NCI-H2196 treated with DMSO at 0.1 percent for 48 hours (cell line): ENCODE measurements around the gene PEX11G.

Experiments used
- DNase-seq: peaks from one replicate; lab custom pipeline; 2025; ENCODE audit not compliant: unreplicated experiment; lab: John Stamatoyannopoulos, UW

The PEX11G gene

DNA sequence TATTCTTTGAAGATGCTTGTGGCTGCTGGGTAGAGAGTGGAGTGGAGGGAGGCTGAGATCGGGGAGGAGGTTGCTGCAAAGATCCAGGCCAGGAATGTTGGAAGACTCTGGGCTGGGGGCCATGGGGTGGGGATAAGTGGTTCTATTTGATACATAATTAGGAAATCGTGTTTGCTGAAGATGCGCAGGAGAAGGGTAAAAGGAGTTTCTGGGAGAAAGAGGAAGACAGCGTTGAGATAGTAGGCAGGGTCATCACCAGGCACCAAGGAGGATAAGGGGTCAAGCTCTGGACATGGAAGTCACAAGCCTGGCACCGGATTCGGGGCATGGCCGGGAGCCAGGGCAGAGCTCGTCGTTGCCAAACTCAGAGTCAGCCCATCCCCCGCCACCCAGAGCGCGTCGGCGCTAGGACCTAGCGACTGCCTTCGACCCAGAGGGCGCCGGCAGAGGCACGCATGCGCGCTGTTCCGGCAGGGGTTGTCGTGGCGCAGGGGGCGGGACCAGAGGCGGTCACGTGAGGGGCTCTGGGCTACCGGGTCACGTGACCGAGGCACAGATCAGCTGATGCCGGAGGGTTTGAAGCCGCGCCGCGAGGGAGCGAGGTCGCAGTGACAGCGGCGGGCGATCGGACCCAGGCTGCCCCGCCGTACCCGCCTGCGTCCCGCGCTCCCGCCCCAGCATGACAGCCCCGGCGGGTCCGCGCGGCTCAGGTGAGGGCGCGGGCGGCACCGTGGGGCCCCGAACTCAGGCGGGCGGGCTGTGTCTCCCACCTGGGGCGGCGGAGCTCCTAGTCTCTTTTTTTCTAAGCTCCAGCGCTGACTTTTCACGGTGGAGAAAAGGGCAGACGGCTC, 33.5 kb upstream of the PEX11G start, which contains the start of gene MCOLN1:
Gene MCOLN1 (plus strand): TSS at position 553 of the 851 bp plus-strand sequence. CDS start 127 bp downstream, at position 680.
- DNase-seq = peak; percentile 99

- no peak for DNase-seq
These were observed 32.8 kb upstream of the PEX11G start for GRCh38 chr19:7521551-7522071.

GRCh38 chr19:7520131-7521051, 31.6 kb upstream of the PEX11G start:
- DNase-seq = no peak

GRCh38 chr19:7519361-7520130, 30.7 kb upstream of the PEX11G start:
- no peak for DNase-seq

DNA sequence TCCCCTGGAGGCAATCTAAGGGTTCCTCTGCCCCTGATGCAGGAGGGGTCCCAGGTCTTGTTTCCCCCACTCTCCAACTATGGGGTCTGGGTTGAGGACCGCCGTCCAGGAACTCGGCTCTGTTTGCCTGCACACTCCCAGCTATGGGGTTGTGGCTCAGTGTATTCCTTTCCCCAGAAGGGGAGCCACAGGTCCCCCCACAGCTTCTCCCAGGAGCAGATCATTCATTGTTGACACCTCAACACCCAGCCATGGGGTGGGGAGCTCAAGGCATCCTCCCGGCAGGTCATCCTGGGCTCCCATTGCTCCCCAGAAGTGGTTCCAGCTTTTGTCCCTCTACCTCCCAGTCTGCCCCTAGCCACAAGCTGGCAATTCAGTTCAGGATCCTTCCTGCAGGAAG, 28.0 kb upstream of the PEX11G start:
- no peak for DNase-seq

DNA sequence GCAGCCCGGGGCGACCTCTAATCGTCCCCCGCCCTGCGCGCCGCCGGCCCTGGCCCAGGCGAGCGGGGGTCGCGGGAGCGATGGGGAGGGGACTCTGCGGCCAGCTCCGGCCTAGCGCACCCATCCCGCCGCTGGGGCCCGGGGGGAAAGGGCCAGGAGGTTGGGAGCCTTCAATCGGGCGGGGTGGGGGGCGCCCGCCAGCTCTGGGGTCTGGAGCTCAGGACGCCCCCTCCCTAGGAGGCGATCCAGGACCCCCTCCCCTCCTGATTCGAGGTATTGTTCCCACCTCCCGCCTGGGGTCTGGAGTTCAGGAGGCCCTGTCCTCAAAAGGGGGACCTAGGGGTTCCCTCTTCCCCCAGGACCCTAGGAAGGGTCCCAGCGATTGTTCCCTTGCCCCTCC, 27.5 kb upstream of the PEX11G start:
- no peak for DNase-seq

- DNase-seq = peak; percentile 75
These were observed 26.9 kb upstream of the PEX11G start, which contains the start of gene ZNF358 for GRCh38 chr19:7515645-7516151. Gene ZNF358, plus strand, starts transcription at chr19:7516103. Its CDS starts 3,140 bp downstream, at chr19:7519243.

- DNase-seq = no peak
These were observed 26.3 kb upstream of the PEX11G start for GRCh38 chr19:7515110-7515644.

DNA sequence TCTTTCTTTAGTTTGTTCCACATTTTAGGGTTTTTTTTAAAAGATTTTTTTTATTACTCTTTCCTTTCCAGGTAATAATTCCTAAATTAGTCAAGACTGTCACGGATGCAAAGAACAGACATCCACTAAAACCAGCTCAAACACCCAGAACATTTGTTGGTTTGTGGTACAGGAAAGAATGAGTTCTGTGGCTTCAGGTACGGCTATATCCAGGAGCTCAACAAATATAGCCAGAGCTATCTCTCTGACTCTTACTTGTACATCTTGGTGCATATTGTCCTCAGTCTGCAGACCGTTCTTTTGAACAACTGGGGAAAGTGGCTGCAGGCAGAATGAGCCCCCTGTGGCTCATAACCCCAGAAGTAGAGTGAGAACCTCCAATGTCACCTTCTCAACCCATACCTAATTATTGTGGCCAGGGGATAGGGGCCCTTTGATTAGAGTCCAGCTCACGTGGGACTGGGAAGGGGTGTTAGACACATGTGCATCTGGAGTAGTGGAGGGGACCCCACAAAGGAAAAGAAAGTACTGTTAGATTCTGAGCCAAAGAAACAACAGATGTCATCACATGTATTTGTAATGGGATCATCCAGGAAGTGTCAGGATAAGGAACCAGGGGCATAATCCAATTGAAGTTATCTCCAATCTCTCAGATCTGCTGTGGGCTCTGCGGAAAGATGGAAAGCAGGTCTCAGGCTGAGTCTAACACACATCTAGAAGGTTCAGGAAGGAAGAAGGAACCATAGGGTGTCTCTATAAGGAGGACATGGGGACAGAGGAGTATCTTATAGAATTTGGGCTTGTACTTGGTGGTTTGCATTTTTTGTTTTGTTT, 25.2 kb upstream of the PEX11G start:
- no peak for DNase-seq

DNA sequence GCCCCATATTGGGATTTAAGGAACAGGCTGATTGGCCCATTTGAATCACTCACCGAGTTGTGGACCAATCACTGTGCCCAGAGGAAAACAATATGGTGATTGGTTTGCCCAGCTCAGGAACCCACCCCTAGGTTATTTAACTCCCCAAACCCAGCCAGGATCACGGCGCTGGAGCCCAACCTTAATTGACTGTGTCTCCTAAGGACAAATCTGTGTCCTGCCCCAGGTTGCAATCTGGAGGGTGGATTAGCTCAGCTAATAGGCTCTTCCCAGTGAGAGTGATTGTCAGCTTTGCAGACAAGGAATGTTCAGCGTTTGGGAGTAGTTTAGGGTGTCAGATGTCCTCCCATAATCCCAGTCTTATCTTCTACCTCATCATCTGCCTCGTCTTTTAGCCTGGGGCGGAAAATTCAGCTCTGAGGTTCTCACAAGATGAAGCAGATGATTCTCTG, 23.6 kb upstream of the PEX11G start:
- DNase-seq = no peak

GRCh38 chr19:7509625-7510024, 20.8 kb upstream of the PEX11G start:
- no peak for DNase-seq

- DNase-seq = peak; percentile 43
These were observed 19.0 kb upstream of the PEX11G start for GRCh38 chr19:7507884-7508283.

DNA sequence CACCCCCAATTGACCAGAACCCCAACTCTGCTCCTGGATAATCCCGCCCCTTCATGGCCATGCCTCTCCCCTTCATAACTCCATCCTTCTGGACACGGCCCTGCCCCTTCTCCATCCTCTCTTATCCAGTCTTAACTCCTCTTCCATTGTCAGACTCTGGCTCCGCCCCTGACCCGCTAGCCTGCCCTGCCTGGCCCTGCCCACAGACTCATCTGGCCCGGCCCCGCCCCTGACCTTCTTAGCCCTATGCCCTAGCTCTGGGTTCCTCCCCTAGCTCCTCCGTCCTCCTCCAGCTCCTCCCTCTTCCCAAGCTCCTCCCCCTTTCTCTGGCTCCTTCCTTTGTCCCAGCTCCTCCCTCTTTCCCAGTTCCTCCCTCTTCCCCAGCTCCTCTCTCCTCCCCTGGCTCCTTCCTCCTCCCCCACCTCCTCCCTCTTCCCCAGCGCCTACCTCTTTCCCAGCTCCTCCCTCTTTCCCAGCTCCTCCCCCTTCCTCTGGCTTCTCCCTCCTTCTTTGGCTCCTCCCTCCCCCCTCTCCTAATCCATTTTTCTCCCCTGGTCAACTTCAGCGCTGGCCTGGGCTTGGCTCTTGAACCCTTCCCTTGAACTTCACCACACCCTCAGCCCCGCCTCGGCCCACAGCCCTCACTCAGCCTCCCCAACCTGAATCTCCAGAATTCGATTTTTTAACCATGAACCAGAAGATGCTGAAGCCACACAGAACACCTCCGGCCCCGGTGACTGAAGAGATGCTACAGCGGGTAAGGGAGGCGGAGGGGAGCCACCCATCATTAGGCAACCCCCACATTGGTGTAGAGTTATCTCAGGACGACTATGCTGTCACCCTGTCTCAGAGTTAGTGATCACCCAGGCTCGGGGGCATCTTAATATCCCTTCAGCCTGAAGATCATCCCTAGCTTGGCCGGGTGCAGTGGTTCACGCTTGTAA, 17.8 kb upstream of the PEX11G start:
- DNase-seq = peak; percentile 95

DNA sequence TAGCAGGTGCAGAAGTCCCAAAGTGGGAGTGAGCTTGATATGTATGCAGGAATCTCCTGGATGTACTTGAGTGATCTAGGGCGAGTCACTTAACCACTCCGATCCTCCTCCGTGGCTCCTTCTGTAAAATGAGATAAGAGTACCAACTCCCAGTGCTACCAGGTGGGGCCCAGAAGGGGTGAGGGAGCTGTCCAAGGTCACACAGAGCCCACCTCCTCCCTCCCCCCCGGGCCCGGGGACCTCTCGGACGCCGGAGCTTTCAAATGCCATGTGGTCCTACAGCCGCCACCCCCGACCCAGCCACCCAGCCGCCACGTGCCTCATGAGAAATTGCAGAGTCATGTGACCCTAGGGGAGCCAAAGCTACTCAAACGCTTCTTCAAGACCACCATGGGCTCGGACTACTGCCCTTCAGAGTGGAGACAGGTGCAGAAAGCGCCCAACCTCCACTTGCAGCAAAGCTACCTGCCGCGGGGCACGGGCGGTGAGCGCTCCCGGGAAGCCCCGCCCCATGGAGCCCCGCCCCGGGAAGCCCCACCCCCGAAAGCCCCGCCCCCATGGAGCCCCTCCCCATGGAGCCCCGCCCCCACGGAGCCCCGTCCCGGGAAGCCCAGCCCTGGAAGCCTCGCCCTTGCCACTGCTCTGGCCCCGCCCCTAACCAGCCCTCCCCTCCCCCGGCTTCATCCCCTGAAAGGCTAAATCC, 17.0 kb upstream of the PEX11G start:
- peak; percentile 58 for DNase-seq

DNA sequence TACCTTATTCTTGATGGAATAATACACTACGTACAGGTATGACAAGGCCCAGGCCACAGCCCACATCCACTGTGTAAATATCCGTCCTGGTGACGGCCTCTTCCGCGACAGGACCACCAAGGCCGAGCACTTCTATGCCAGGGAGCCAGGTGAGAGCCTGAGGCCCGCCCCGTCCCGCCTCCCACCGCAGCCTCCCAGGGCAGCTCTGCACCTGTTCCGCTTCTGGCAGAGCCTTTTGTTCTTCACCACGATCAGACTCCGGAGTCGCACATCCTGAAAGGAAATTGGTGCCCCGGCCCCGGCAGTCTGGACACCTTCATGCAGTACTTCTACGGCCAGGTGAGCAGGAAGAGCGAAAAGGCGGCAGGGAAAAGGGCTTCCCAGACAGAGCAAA, 16.4 kb upstream of the PEX11G start:
- DNase-seq = peak; percentile 32

DNA sequence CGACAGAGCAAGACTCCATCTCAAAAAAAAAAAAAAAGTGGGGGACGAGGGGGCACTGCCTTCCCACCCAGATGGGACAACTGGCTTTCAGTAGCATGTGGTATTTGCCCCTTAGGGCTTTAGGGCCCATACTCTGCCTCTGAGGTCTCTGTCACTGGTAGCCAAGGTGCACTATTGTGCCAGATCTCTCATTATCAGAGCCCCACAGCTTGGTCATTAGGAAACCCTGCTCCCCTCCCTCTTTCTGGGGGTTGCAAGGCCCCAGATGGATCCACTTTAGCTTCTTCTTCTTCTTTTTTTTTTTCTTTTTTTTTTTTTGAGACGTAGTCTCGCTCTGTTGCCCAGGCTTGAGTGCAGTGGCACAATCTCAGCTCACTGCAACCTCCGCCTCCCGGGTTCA, 15.8 kb upstream of the PEX11G start:
- no peak for DNase-seq

- no peak for DNase-seq
These were observed 13.7 kb upstream of the PEX11G start for GRCh38 chr19:7502552-7502951.
